H1 (cell line): ENCODE data around the gene NIT2. TPM values are rescaled to one million over a fixed set of nuclear protein-coding genes. Genes with fewer than 3 reads are reported as not detected.

Experiments used
- CTCF ChIA-PET: fragments of 300-600 bp; sonication (Branson Sonifier 250); formaldehyde crosslinking; loops from one replicate; lab custom pipeline; 2021; ENCODE audit not compliant: partially characterized antibody; lab: Charles Lee
- POLR2A ChIA-PET: fragments of 300-600 bp; sonication (Branson Sonifier 250); formaldehyde crosslinking; loops from one replicate; lab custom pipeline; 2021; ENCODE audit warnings: inconsistent platforms; ENCODE audit not compliant: partially characterized antibody; lab: Charles Lee
- DNase-seq, 2 experiments: peaks; one replicate each; pipeline versions ENCODE4 v3.0.0 to v3.0.0-alpha.2; 2010 to 2022; ENCODE audit warnings: low spot score in 2 of 2, low read depth in 1 of 2, mixed read lengths in 1 of 2
- FAIRE-seq: peaks from 2 replicates; lab custom pipeline; 2011; peaks lifted over from hg19 to GRCh38; lab: Jason Lieb, UNC
- H2AFZ ChIP-seq: 2 replicates; pipeline ENCODE4 v1.8.1; 2012; ENCODE audit warnings: low read length, inconsistent platforms
- H2AK5ac ChIP-seq: 2 replicates; pipeline ENCODE4 v1.6.1; 2013; ENCODE audit warnings: low read depth, low read length
- H2BK120ac ChIP-seq: replicated peaks from 2 replicates; pipeline ENCODE3; 2013; ENCODE audit warnings: low read depth, low read length, inconsistent platforms
- H2BK12ac ChIP-seq: 2 replicates; pipeline ENCODE4 v1.6.1; 2013; ENCODE audit warnings: low read depth, low read length
- H2BK15ac ChIP-seq: 2 replicates; pipeline ENCODE4 v1.6.1; 2013; ENCODE audit warnings: low read length
- H2BK20ac ChIP-seq: 2 replicates; pipeline ENCODE4 v1.6.1; 2013; ENCODE audit warnings: low read length
- H2BK5ac ChIP-seq: 2 replicates; pipeline ENCODE4 v1.6.1; 2013; ENCODE audit warnings: low read depth, low read length
- H3K14ac ChIP-seq: 2 replicates; pipeline ENCODE4 v1.6.1; 2013; ENCODE audit warnings: inconsistent platforms; ENCODE audit not compliant: insufficient read length
- H3K18ac ChIP-seq: 2 replicates; pipeline ENCODE4 v1.6.1; 2013; ENCODE audit warnings: low read length; ENCODE audit errors: extremely low read depth
- H3K23ac ChIP-seq: 2 replicates; pipeline ENCODE4 v1.6.1; 2013; ENCODE audit warnings: inconsistent platforms; ENCODE audit not compliant: insufficient read length
- H3K23me2 ChIP-seq: 2 replicates; pipeline ENCODE4 v1.6.1; 2013; ENCODE audit warnings: low read depth, low read length
- H3K27ac ChIP-seq: 2 replicates; pipeline ENCODE4 v1.6.1; 2011; ENCODE audit warnings: low read depth, low read length, inconsistent platforms
- H3K27me3 ChIP-seq, 4 experiments: replicated peaks in 1 of 4; 1 replicate in 1 of 4; 2 replicates in 3 of 4; pipeline versions ENCODE4 v1.6.1 to v1.8.1; 2011 to 2013; ENCODE audit warnings: low read length in 3 of 4, mild to moderate bottlenecking in 3 of 4, inconsistent platforms in 2 of 4, mixed read lengths in 2 of 4, moderate library complexity in 1 of 4; ENCODE audit not compliant: control insufficient read depth in 3 of 4, insufficient read depth in 3 of 4; ENCODE audit errors: extremely low read depth in 1 of 4
- H3K36me3 ChIP-seq, 4 experiments: 2 replicates each; pipeline versions ENCODE4 v1.6.1 to v1.8.1; 2011 to 2013; ENCODE audit warnings: mild to moderate bottlenecking in 4 of 4, low read length in 3 of 4, moderate library complexity in 2 of 4, control low read depth in 1 of 4, inconsistent platforms in 1 of 4; ENCODE audit not compliant: insufficient read depth in 4 of 4, control insufficient read depth in 2 of 4
- H3K4ac ChIP-seq: replicated peaks from 2 replicates; pipeline ENCODE3; 2013; ENCODE audit warnings: low read length, low read depth, mixed read lengths, inconsistent platforms; ENCODE audit not compliant: insufficient read length
- H3K4me1 ChIP-seq, 4 experiments: replicated peaks in 1 of 4; 1 replicate in 1 of 4; 2 replicates in 3 of 4; pipeline versions ENCODE4 v1.6.1 to v1.8.1; 2011 to 2013; ENCODE audit warnings: low read length in 3 of 4, inconsistent platforms in 2 of 4, mixed read lengths in 1 of 4; ENCODE audit not compliant: insufficient read depth in 4 of 4, control insufficient read depth in 3 of 4
- H3K4me2 ChIP-seq, 2 experiments: 2 replicates each; pipeline versions ENCODE4 v1.6.1 to v1.8.1; 2011 to 2013; ENCODE audit warnings: low read depth in 2 of 2, low read length in 2 of 2, control low read depth in 1 of 2, inconsistent platforms in 1 of 2, mild to moderate bottlenecking in 1 of 2; ENCODE audit not compliant: insufficient read depth in 1 of 2
- H3K4me3 ChIP-seq, 4 experiments: fragments of 200-600, 300-600 bp in 1 of 4; sonication (generic), shearing (Covaris generic), sonication (Bioruptor Twin) in 1 of 4; 2 replicates each; pipeline versions ENCODE4 v1.5.1 to v1.8.1; 2011 to 2016; ENCODE audit warnings: low read length in 4 of 4, low read depth in 3 of 4, control low read depth in 2 of 4, inconsistent platforms in 2 of 4, mild to moderate bottlenecking in 2 of 4, mixed read lengths in 1 of 4, moderate library complexity in 1 of 4; ENCODE audit not compliant: insufficient read depth in 2 of 4; ENCODE audit errors: extremely low read depth in 1 of 4
- H3K56ac ChIP-seq: replicated peaks from 2 replicates; pipeline ENCODE3; 2013; ENCODE audit warnings: low read depth, mild to moderate bottlenecking, mixed read lengths, low read length, inconsistent platforms; ENCODE audit not compliant: insufficient read length
- H3K79me1 ChIP-seq: 2 replicates; pipeline ENCODE4 v1.6.1; 2013; ENCODE audit warnings: low read depth, low read length, control low read depth
- H3K79me2 ChIP-seq, 2 experiments: 2 replicates each; pipeline versions ENCODE4 v1.6.1 to v1.8.1; 2012 to 2013; ENCODE audit warnings: low read length in 2 of 2, mild to moderate bottlenecking in 2 of 2, inconsistent platforms in 1 of 2; ENCODE audit not compliant: insufficient read depth in 2 of 2, control insufficient read depth in 1 of 2
- H3K9ac ChIP-seq, 4 experiments: replicated peaks in 1 of 4; 1 replicate in 1 of 4; 2 replicates in 3 of 4; pipeline versions ENCODE4 v1.6.1 to v1.8.1; 2011 to 2013; ENCODE audit warnings: low read depth in 3 of 4, low read length in 3 of 4, control low read depth in 2 of 4, mild to moderate bottlenecking in 2 of 4, moderate library complexity in 2 of 4, inconsistent platforms in 1 of 4; ENCODE audit errors: extremely low read depth in 1 of 4
- H3K9me3 ChIP-seq, 2 experiments: 2 replicates each; pipeline versions ENCODE4 v1.6.1 to v1.8.1; 2012 to 2013; ENCODE audit warnings: mild to moderate bottlenecking in 2 of 2, moderate library complexity in 2 of 2, control low read depth in 1 of 2, inconsistent platforms in 1 of 2, low read depth in 1 of 2, low read length in 1 of 2, mixed read lengths in 1 of 2; ENCODE audit not compliant: insufficient read depth in 2 of 2
- H4K20me1 ChIP-seq, 2 experiments: replicated peaks in 1 of 2; 2 replicates each; pipeline versions ENCODE3 to v1.8.1; 2011 to 2013; ENCODE audit warnings: inconsistent platforms in 2 of 2, low read length in 2 of 2, mild to moderate bottlenecking in 1 of 2; ENCODE audit not compliant: insufficient read depth in 2 of 2, control insufficient read depth in 1 of 2
- H4K5ac ChIP-seq: 2 replicates; pipeline ENCODE4 v1.6.1; 2013; ENCODE audit warnings: low read length, low read depth, mixed read lengths, inconsistent platforms; ENCODE audit not compliant: insufficient read length
- H4K8ac ChIP-seq: 2 replicates; pipeline ENCODE4 v1.8.0; 2013; ENCODE audit warnings: mild to moderate bottlenecking, moderate library complexity, low read length, inconsistent platforms; ENCODE audit not compliant: insufficient read depth; ENCODE audit errors: extremely low read depth
- H4K91ac ChIP-seq: replicated peaks from 2 replicates; pipeline ENCODE3; 2013; ENCODE audit warnings: low read length, mixed read lengths, inconsistent platforms; ENCODE audit not compliant: insufficient read length
- BCL11A ChIP-seq, 2 experiments: IDR thresholded peaks; one replicate each; pipeline ENCODE4 v1.6.1; 2011; ENCODE audit warnings: low read depth in 2 of 2, low read length in 2 of 2, mild to moderate bottlenecking in 2 of 2
- CBX5 ChIP-seq: fragments of 300-800, 300-1000 bp; sonication (generic); IDR thresholded peaks from 2 replicates; pipeline ENCODE4 v1.7.1; 2016; ENCODE audit warnings: antibody characterized with exemption, low read length, low read depth
- EP300 ChIP-seq, 2 experiments: IDR thresholded peaks; 1 replicate in 1 of 2; 2 replicates in 1 of 2; pipeline ENCODE4 v1.6.1; 2011 to 2012; ENCODE audit warnings: low read depth in 2 of 2, low read length in 2 of 2, mild to moderate bottlenecking in 2 of 2, borderline replicate concordance in 1 of 2, inconsistent platforms in 1 of 2, moderate library complexity in 1 of 2
- MAFK ChIP-seq: IDR thresholded peaks from 2 replicates; pipeline ENCODE4 v1.6.1; 2012; ENCODE audit warnings: low read depth, mild to moderate bottlenecking, improper control_type of control experiment, low read length
- PHF8 ChIP-seq: fragments of 200-600 bp; sonication (generic); conservative IDR thresholded peaks from 2 replicates; pipeline ENCODE4 v1.7.1; 2012; ENCODE audit warnings: low read depth, mild to moderate bottlenecking, inconsistent platforms, low read length, moderate library complexity
- SP2 ChIP-seq: IDR thresholded peaks from 2 replicates; pipeline ENCODE4 v1.6.1; 2012; ENCODE audit warnings: mild to moderate bottlenecking, low read length, inconsistent platforms
- TEAD4 ChIP-seq: IDR thresholded peaks from 2 replicates; pipeline ENCODE4 v1.6.1; 2012; ENCODE audit warnings: low read depth, low read length, inconsistent platforms, mixed read lengths
- WGBS, 2 experiments: shearing (Covaris generic) in 1 of 2; methylation state at CpG; one replicate each; pipeline versions ENCODE4 v1.1.6 to v1.1.7; 2013 to 2015; ENCODE audit warnings: low lambda C conversion rate in 2 of 2, mixed read lengths in 2 of 2, inconsistent platforms in 1 of 2, low coverage in 1 of 2, missing lambda C conversion rate in 1 of 2; ENCODE audit not compliant: insufficient replicate concordance in 2 of 2, insufficient coverage in 1 of 2, insufficient read length in 1 of 2; ENCODE audit errors: extremely low coverage in 1 of 2, missing lambda C conversion rate in 1 of 2; 5-methylcytosine and 5-hydroxymethylcytosine counted together
- polyA plus RNA-seq, 7 experiments: library from polyadenylated mRNA; depleted of rRNA in 3 of 7; stranded (reverse) in 5 of 7; unstranded in 2 of 7; fragments of >200 nt in 5 of 7; fragments of 200-250 nt in 2 of 7; gene quantifications; 1 replicate in 5 of 7; 2 replicates in 1 of 7; 4 replicates in 1 of 7; pipeline versions ENCODE4 v1.2.1 to v1.2.3, GENCODE V29; 2011 to 2013; ENCODE audit warnings: missing spikeins in 2 of 7, mixed read lengths in 2 of 7
- total RNA-seq: library from RNA; stranded (reverse); fragmentation: NEBNext Ultra II Directional; extraction: Animal tissue kit (Norgen Biotek cat#: 25700); gene quantifications from 2 replicates; pipeline ENCODE4 v1.2.1, GENCODE V29; 2021

The NIT2 gene
- total and polyA plus RNA-seq, 2 of the 8 experiments (the other 6 are each of a cell fraction or from before 2014, with no cell fraction given): 15.2 to 25.3 TPM

GRCh38 chr3:100360757-100361496 is 26.4 kb downstream of the NIT2 start:
- Histone ChIP-seq H3K9me3 (no peaks in the 10 kb centered on the region; a peak in 1 of 4 replicates), H2BK5ac (no peak overlapping the region), H4K20me1 (no peaks in the 10 kb centered on the region), H3K23me2 (no peaks in the 10 kb centered on the region), H3K23ac (no peak overlapping the region), H3K9ac (no peak overlapping the region), H3K4me2 (no peak overlapping the region), H4K8ac (no peak overlapping the region), H2AK5ac (no peak overlapping the region), H3K4ac (no peak overlapping the region), H3K36me3 (peaks cover 0 to 31% (median 16%) of the 10 kb centered on the region in 4 experiments; a peak in 4 of 8 replicates), H3K56ac (no peak overlapping the region), H3K4me1 (no peaks in the 10 kb centered on the region), H2BK120ac (no peak overlapping the region), H3K27me3 (no peaks in the 10 kb centered on the region), H3K79me2 (no peaks in the 10 kb centered on the region), H2BK12ac (no peak overlapping the region), H4K91ac (no peak overlapping the region), H3K4me3 (no peak overlapping the region), H3K14ac (no peak overlapping the region), H2BK20ac (no peak overlapping the region), H3K27ac (no peak overlapping the region), H3K79me1 (no peaks in the 10 kb centered on the region), H2BK15ac (no peak overlapping the region), H3K18ac (no peak overlapping the region), H2AFZ (no peak overlapping the region), H4K5ac (no peak overlapping the region)
- CTCF ChIA-PET: interaction anchor here (0.9 to 1.9 kb wide), 3 partner anchors 21 to 230 kb away, joined by 3 to 5 read pairs (median 3); no protein-coding TSS in a partner anchor
- TF ChIP-seq MAFK: no peak
- TF ChIP-seq CBX5: no peak
- TF ChIP-seq EP300 (IDR thresholded peaks at IDR 0.05; ENCODE audit: borderline replicate concordance in 1 of 2, low read depth in 2 of 2, low read length in 2 of 2): no peak
- TF ChIP-seq TEAD4: no peak
- TF ChIP-seq SP2: no peak
- TF ChIP-seq PHF8: no peak
- TF ChIP-seq BCL11A (IDR thresholded peaks at IDR 0.05; ENCODE audit: low read depth in 2 of 2, low read length in 2 of 2): no peak
- DNase-seq (no peak), FAIRE-seq (no peak)
- POLR2A ChIA-PET: interaction anchor here (0.8 to 2.2 kb wide), 6 partner anchors 9 to 41 kb away, joined by 3 to 8 read pairs (median 4); partner anchors contain the start of genes LNP1 and TOMM70
- WGBS, 2 experiments: 95% methylated on average over 4 of the region's 4 CpGs; no CpG with 5 or more reads in 1 of the 2 experiments
